NCI-H128 (cell line): ENCODE results near the gene MYBPH.

Experiments used
- DNase-seq: peaks from one replicate; lab custom pipeline; 2025; ENCODE audit not compliant: unreplicated experiment; lab: John Stamatoyannopoulos, UW

MYBPH gene

DNA sequence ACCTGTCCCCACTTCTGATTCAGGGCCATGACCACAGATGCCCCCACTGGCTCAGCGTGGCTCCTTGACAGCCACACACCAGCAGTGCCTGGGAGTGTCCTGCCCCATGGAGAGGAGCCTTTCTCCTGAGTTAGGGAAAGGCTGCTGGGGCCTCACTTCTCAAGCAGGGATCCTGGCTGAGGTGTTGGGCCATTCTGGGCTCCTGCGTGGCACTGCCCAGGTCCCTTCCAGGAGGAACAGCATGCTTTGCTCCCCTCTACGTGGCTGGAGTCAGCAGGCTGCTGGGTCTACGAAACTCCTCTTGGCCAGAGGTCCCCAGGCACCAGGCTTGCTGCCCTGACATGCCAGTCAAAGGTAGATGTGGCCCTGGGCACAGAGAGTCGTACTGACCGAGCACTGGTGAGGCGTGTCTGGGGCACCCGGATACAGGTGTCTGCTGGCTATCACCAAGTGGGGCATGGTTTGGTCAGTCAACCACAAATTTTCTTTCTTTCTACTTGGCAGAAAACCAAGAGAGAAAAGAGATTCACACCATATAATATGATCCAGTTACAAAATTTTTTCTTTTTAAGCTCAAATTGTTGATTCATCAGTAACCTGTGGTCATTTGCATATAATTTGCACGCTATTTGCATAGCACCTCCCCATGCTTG lies 44.0 kb downstream of the MYBPH start:
- DNase-seq, result no peak

DNA sequence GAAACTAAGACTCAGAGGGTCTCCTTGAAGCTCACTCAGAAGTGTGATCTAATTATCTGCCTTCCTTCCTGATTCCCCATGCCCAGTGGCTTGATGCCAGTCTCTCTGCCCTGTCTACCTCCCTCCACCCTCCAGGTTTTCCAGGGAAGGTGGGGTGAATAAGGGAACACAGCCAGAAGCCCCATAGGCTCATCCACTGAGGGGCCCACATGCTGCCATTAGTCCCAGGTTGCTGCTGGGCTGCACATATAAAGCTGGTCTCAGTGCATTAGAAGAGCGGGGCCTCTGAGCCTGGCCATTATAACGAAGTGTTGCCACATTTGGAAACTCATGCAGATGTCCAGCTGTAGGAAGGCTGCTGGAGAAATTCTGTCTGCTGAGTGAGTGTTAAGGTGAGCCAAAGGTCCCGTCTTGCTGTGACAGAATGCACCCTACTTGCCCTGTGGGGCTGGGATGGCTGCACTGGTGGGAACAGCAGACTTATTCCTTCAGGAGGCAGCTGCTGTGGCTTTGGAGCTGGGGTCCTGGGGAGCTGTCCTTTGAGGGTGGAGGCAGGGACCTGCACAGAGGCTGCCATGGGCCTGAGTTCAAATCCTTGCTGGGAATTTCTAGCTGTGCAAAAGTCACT lies 45.2 kb downstream of the MYBPH start:
- DNase-seq, result no peak

DNA sequence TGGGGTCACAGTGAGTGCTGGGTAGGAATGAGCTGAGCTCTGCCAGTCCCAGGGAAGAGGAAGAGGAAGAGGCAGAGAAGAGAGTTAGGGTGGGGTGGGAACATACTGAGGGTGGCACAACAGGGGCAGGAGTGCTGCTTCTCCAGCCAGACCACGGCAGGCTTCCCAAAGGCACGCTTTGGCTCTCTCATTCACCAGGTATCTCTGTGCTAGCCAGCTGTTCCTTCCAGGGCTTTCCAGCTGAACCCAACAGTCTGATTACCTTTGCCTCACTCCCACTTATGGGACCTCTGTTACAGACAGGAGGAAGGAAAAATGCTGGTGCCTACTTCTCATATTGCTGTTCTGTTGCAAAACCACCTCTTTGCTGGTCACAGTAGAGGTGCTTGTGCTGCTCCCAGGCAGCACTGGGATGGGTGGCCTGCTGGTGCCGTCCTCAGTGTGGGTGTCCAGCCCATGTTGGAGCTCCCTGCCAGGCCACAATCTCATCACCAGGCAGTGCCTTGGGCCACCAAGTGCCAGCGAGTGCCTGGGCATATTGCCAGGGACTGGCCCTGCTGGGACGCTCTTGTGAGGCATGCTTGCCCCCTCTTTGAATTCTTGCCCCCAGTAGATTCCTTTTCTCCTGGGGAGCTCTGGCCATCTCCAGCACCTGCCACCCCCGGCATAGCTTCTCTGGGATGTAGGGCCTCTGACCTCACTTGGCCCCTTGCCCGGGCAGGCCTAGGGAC lies 46.0 kb downstream of the MYBPH start:
- DNase-seq, result no peak

DNA sequence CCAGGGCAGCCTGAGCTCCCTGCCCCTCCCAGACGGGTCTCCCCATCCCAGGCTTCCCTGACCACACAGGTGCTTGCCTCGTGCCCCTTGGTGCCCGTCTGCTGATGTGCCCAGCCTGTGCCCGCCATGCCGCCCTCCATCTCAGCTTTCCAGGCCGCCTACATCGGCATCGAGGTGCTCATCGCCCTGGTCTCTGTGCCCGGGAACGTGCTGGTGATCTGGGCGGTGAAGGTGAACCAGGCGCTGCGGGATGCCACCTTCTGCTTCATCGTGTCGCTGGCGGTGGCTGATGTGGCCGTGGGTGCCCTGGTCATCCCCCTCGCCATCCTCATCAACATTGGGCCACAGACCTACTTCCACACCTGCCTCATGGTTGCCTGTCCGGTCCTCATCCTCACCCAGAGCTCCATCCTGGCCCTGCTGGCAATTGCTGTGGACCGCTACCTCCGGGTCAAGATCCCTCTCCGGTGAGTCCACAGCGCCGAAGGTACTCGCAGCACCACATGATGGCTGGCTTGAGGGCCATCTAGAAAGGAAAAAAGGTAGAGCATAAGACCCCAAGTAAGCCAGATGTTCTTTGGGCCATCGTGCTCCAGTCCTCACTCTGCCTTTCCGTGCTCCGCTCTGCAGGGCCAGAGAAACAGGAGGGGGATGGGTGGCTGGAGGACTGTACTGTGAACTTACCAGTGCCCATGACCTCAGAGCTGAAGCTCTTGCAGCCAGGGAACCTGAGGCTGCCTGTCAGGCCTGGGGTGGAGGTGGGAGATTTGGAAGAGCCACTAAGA lies 46.7 kb downstream of the MYBPH start:
- no peak for DNase-seq

DNA sequence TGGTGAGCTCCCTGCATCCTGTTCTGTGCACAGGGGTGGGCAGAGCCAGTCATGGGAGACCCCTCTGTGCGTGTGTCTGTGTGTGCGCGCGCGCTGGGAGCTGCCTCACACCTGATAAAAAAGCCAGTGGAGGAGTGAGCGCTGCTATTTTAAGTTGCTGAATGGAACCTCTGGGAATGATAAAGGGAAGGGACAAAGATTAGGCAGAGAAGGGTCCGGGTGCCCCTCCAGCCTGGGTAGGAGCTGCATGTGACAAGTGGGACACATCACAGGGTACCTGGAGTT lies 47.3 kb downstream of the MYBPH start:
- no peak for DNase-seq

DNA sequence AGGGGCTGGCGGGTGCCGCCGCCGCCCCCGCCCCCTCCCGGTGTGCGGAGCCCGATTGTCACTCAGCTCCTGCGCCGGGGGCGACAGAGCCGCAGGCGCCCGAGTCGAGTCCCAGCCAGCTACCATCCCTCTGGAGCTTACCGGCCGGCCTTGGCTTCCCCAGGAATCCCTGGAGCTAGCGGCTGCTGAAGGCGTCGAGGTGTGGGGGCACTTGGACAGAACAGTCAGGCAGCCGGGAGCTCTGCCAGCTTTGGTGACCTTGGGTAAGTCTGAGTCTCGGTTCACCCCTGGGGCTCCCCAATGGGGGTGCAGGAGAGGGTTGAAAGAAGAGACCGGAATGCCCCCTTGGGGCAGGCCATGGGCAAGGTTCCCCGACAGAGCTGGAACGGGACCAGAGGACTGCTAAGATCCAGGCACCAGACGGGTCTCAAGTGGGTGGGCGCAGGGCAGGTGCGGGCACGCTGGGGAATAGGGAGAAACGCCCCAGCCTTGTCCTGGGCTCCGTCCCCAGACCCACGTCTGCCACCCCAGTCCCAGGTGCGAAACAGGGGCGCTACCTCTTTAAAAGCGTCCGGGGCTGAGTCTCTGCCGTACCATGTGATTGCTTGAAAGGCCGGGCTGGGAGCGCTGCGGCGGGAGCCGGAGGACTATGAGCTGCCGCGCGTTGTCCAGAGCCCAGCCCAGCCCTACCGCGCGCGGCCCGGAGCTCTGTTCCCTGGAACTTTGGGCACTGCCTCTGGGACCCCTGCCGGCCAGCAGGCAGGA lies 47.8 kb downstream of the MYBPH start, which contains the start of gene ADORA1:
ADORA1 (plus strand) TSS at position 61 of the 765 bp plus-strand sequence. CDS start 1,116 bp downstream, outside the sequence.
- DNase-seq, result peak; percentile 32

DNA sequence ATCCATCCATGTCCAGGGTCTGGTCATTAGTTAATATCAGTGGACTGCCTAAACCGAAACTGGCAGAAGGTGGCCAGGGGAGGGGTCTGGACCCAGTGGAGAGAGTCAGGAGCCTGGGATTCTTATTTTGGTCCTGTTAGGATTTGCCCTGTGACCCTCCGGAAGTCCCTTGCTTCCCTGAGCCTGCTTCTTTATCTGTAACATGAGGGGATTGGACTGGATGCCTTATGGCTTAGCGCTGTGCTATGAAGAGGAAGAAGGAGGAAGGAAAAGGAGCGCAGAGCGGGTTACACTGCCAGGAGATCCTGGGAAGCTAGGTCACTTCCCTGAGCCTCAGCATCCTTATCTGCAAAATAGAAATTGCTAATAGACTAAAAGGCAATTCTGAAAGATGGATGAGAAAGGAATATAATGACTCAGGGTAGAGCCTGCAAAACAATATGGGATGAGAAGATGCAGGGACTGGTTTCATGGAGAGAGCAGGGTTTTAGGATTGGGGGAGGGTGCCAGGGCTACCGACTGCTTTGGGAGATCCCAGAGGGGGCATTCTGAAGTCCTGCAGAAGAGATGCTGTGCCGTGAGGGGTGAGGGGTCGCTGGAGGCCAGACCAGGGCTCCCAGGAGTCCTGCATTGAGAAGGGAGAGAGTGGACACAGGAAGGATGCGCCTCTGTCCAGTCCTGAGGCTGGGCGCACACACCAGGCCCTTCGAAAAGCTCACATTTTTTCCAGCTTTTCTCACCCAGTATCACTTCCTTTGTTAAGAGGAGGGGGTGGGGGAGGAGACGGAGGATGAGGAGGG lies 48.6 kb downstream of the MYBPH start:
- no peak for DNase-seq

DNA sequence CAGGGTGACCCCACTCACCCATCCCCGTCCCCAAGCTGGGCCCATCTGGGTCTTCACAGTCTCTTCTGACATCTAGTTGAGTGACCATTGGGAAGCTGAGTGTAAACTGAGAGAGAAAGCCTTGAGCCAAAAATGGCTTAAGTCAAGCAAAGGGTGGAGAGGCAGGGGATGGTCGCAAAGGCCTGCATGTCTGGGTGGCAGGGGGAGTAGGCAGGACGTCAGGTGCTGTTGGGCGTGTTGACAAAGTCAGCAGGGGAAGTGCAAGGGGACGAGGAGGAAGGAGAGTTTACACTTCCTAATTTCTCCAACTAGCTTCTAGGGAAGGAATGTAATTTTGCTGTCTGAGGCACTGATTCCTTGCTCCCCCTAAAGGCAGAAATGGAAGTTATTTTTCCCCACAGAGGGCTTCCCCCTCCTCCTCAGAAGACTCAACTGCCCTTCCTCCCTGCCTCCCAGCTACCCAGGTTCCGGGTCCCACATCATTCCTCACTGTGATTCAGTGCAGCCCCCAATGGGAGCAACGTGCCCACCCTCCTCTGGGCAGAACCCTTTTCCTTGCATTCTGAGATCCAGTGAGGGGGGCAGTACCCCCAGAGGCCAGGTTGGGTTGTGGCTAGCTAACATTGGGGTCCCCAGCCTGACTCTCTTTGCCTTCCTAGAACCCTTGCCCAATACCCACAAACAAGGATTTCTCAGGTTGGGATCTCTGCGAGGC lies 49.3 kb downstream of the MYBPH start:
- no peak for DNase-seq

DNA sequence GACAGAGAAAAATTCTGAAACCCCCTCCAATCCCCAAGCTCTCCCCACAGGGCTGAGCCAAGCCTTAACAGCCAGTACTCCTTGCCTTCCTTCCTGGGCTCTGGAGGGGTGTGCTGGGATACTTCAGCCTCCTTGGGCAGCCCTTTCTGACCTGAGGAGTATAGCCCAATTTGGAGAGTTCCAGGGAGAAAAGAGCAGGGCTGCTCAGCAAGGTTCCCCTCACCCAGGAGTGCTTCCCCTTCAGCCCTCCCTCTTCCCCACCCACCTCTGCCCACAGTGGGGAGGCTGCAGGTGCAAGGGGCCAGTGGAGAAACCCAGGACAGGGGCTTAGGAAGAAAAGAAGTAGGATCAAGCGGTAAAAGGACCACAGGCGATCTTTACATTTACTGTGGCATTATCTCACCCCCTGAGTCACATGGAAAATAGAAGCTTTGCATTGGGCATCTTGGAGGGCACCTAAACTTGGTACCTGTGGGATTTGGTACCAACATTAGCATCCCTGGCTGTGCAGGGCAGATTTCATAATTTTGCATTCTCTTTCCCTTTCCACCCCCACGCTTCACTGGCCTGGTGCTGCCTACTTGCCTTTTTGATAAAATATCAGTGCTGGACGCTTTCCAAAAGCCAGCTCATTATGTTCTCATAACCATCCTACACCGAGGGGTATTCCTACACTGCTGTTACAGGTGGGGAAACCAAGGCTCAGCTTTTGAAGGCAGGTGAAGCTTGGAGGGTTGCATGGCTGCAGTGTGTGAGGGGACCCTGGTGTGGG lies 50.9 kb downstream of the MYBPH start:
- DNase-seq, result no peak

DNA sequence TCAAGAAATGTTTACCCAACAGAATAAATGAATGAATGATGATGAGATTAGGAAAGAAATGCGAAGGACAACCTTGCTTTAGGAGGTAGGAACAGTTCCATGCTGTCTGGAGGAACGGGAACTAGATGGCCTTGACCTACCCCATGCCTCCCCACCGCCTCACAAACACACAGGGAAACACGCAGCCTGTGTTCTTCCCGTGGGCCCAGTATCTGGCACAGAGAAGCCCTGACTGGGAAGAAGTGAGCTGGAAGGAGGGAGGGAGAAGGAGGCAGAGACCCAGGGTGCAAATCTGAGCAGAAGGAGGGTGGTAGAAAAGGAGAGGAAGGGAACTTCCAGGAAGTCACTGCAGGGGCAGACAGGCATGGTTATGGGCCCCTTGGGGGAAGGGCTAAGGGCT lies 51.6 kb downstream of the MYBPH start:
- DNase-seq, result no peak

DNA sequence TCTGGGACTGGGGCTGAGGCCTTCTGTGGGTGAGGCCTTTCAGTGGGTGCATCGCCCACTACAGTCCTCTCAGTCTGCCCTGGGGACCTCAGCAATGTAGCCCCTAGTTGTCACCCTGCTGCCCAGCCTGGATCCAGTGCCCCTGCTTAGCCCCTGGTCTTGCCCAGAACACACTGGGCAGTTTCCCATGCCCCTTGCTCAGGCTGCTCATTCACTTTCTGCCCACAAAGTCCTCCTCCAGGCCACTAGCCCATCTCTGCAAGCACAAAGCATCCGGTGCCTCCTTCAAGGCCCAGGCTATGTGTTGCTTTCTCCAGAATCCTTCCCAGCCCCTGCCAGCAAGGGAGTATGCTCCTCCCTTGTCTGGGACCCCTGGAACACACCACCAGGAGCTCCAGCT lies 53.5 kb downstream of the MYBPH start:
- DNase-seq, result no peak

DNA sequence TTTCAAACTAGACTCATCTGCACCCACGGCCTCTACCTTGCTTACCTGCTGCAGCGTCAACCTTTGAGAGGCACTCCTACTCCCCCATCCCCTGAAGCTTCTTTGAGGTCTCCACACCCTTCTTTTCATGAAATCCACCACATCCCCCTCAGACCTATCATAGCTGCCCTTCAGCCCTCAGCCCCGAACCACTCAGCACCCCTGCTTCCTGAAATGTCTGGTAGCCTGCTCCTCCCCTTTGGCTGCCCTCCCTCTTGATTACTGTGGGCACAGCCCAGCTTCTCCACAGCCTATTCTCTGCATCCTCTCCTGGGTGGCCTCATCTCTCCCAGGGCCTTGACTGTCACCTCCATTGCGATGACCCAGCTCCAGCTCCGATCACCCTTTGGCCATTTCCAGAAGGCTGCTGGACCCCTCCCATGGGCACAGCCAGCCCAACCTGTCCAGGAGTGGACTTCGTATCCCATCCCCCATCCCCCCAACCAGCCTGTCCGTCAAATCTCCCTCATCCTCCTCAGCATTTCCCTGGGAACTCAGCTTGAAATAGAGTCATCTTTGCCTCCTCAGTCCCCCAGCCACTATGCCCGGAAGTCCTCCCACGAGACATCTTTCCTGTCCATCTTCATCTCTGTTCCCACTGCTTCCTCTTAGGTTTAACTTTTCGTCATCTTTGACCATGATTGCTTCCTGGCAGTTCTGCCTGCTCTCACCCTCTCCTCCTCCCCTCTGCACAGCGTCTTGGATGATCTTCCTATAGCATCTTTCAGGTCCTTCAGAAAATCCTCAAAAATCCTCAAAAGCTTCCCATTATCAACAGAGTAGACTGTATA lies 54.2 kb downstream of the MYBPH start:
- no peak for DNase-seq

DNA sequence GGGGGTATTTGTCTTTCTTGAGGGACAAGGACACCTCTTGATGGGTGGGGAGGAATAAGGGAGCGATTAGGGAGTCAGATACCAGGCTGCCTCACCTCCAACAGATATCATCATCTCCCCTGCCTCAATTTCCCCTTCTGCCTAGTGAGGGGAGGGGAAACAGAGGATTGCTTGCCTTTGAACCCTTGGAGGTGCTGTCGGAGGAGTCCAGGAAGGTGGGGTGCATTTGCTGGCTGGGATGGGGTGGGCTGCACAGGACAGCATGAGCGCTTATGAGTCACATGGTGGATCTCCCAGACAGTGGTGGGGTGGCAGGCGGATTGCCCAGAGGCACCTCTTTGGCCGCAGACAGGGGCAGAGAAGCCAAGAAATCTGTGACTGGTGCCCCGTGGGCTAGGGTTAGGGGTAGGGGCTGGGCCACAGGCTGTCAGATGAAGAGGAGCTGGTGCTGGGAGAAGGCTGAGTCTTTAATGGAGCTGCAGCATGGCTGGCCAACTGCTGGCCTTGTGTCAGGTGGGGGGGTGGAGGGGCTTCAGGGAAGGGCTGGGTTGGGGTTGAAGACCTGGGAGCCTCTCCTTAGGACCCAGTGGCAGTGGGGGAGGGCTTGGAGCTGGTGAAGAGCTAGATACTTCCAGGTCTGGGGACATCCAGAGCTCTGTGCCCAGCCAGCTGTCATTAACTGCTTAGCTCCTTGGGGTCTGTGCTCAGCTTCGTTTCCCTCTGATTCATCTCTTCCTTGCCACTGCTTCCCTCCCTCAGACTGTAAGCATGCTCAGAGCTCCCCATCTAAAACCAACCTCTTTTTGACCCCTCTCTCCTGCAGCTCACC lies 55.1 kb downstream of the MYBPH start:
- DNase-seq, result no peak
